ENCODE data around the gene CADM1. TPM values are rescaled to one million over a fixed set of nuclear protein-coding genes. Genes with fewer than 3 reads are reported as not detected.

CADM1 gene
- total RNA-seq, 1 experiment from 2014 or later = 534 TPM

DNA sequence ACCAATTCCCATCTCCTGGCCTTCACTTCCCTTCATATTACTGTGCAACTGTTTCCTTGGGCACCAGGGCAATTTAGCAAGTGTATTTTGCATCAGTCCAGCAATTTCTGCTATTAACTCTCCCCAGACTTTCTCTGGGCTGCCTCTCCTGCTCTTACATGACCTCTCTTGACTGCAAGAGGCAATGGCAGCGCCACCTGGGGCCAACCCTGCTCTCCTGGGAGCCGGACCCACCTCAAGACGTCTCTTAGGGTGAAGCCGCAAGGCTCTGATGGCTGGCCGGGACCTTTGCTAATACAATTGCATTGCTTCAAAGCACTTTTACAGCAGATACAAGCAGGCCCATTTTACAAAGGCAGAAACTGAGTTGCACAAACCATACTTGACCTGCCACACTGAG, 360.2 kb downstream of the CADM1 start:
- intact Hi-C loops (cut with micrococcal nuclease; ENCODE audit: unreplicated experiment) = no loop called here
- Histone ChIP-seq H3K36me3 (ENCODE audit: control insufficient read depth, insufficient read depth, low read length) (no peaks in the 10 kb centered on the region), H3K27me3 (replicated peaks; ENCODE audit: control insufficient read depth, insufficient read depth, low read length) (0 out of 2 replicates have a peak, but pooled peaks cover 1% of the 10 kb centered on the region), H3K4me3 (ENCODE audit: low read depth, low read length) (no peak overlapping the region), H3K4me1 (no peaks in the 10 kb centered on the region), H3K9me3 (0 out of 2 replicates have a peak, but pooled peaks cover 2% of the 10 kb centered on the region)
- Mint-ChIP-seq H3K27me3 (ENCODE audit: insufficient read depth, unreplicated experiment) (peaks cover 36% of the 10 kb centered on the region), H3K9me3 (ENCODE audit: unreplicated experiment) (no peaks in the 10 kb centered on the region), H3K36me3 (ENCODE audit: insufficient read depth, unreplicated experiment) (no peaks in the 10 kb centered on the region), H3K27ac (ENCODE audit: unreplicated experiment) (no peak overlapping the region), H3K4me1 (ENCODE audit: low read depth, unreplicated experiment) (peaks cover 4% of the 10 kb centered on the region), H3K4me3 (ENCODE audit: unreplicated experiment) (no peak overlapping the region)
- TF ChIP-seq, protein P1, sequence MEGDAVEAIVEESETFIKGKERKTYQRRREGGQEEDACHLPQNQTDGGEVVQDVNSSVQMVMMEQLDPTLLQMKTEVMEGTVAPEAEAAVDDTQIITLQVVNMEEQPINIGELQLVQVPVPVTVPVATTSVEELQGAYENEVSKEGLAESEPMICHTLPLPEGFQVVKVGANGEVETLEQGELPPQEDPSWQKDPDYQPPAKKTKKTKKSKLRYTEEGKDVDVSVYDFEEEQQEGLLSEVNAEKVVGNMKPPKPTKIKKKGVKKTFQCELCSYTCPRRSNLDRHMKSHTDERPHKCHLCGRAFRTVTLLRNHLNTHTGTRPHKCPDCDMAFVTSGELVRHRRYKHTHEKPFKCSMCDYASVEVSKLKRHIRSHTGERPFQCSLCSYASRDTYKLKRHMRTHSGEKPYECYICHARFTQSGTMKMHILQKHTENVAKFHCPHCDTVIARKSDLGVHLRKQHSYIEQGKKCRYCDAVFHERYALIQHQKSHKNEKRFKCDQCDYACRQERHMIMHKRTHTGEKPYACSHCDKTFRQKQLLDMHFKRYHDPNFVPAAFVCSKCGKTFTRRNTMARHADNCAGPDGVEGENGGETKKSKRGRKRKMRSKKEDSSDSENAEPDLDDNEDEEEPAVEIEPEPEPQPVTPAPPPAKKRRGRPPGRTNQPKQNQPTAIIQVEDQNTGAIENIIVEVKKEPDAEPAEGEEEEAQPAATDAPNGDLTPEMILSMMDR (IDR thresholded peaks at IDR 0.05; ENCODE audit: insufficient read depth in 1 of 2, low read depth in 1 of 2, low read length in 1 of 2, severe bottlenecking in 1 of 2, unreplicated experiment in 1 of 2) = no peak
- ChIA-PET CTCF (interaction anchor here (0.6 kb wide), 1 partner anchor 1276 kb away, joined by 4 read pairs; no protein-coding TSS in a partner anchor), POLR2A (no interaction called here)
- BruUV-seq (replicated peaks) = no TSS peak
- no peak for DNase-seq

DNA sequence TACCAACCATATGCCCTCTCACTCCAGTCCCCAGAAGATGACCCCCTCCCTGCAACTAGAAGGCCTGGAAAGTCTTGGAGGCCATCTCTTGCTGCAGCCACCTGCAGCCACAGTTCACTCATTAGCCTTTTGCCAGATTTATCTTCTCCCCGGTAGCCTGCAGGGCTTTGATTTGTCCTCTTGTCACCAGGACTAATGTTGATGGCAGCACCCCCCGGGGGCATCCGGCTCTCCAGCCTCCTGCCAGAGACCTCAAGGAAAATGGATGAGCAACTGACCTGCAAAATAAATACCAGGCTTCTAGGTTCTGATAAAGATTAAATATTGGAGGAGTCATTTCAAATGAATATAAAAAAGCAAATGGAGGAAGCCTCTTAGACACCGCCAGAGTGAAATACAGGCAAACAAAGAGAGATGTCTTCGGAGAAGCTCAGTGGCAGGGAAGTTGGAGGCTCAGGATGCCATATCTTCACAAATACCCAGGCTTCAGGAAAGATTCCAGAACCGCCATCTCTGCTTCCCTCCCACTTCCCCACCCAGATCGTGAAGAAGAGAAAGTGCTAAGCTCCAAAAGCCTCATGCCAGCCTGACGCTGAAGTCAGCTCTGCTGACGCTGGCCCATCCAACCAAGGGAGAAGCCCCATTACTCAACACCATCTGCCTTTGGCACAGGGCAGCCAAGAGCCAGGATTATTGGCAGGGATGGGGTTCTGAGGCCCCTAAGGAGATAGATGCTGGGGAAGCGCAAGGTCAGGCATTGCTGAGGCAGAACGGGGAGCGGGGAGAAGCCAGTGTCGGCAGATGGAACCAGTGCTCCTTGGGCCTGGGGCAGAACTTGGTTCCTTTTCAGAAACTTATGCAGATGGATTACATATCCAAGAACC, 362.7 kb downstream of the CADM1 start:
- no peaks in the 10 kb centered on the region for H3K9me3 ChIP-seq
- intact Hi-C loops (cut with micrococcal nuclease; ENCODE audit: unreplicated experiment) = no loop called here
- BruUV-seq (replicated peaks) = no TSS peak
- ChIA-PET CTCF (no interaction called here), POLR2A (no interaction called here)
- no peaks in the 10 kb centered on the region for H3K36me3 ChIP-seq (ENCODE audit: control insufficient read depth, insufficient read depth, low read length)
- TF ChIP-seq, protein P1 (IDR thresholded peaks at IDR 0.05; ENCODE audit: insufficient read depth in 1 of 2, low read depth in 1 of 2, low read length in 1 of 2, severe bottlenecking in 1 of 2, unreplicated experiment in 1 of 2) = no peak
- no peaks in the 10 kb centered on the region for H3K4me1 ChIP-seq
- no peaks in the 10 kb centered on the region for H3K36me3 Mint-ChIP-seq (ENCODE audit: insufficient read depth, unreplicated experiment)
- H3K27me3 ChIP-seq (replicated peaks; ENCODE audit: control insufficient read depth, insufficient read depth, low read length) = 0 out of 2 replicates have a peak, but pooled peaks cover 1% of the 10 kb centered on the region
- H3K4me1 Mint-ChIP-seq (ENCODE audit: low read depth, unreplicated experiment) = peaks cover 4% of the 10 kb centered on the region
- H3K27me3 Mint-ChIP-seq (ENCODE audit: insufficient read depth, unreplicated experiment) = peaks cover 35% of the 10 kb centered on the region
- DNase-seq = no peak
- no peak overlapping the region for H3K4me3 Mint-ChIP-seq (ENCODE audit: unreplicated experiment)
- no peak overlapping the region for H3K4me3 ChIP-seq (ENCODE audit: low read depth, low read length)
- no peak overlapping the region for H3K27ac Mint-ChIP-seq (ENCODE audit: unreplicated experiment)
- H3K9me3 Mint-ChIP-seq (ENCODE audit: unreplicated experiment) = no peaks in the 10 kb centered on the region

DNA sequence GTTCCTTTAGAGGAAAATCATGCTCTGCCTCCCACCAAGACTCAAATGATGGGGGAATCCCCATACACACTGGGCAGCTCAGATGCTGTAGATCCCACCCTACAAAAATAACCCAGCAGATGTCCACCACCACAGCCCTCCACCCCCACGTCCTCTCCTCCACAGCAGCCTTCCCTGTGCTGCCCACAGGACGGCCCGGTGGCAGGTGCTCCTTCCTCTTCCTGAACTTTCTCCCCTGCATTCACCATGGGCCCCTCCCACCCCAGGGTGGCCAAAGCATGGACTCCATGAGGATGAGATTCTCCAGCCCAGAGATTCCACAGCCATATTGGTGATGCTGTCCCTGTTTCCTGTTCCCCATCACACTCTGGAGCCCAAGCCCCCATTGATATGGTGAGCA, 368.3 kb downstream of the CADM1 start:
- no TSS peak for BruUV-seq (replicated peaks)

More for the DNA sequence above, 368.3 kb downstream of the CADM1 start:
- no peaks in the 10 kb centered on the region for H3K4me1 ChIP-seq
- no peak overlapping the region for H3K4me3 ChIP-seq (ENCODE audit: low read depth, low read length)
- no peaks in the 10 kb centered on the region for H3K36me3 ChIP-seq (ENCODE audit: control insufficient read depth, insufficient read depth, low read length)
- peaks cover 29% of the 10 kb centered on the region for H3K27me3 Mint-ChIP-seq (ENCODE audit: insufficient read depth, unreplicated experiment)
- CTCF ChIA-PET = interaction anchor here (0.6 kb wide), 1 partner anchor 71 kb away, joined by 3 read pairs; no protein-coding TSS in a partner anchor
- intact Hi-C loops (cut with micrococcal nuclease; ENCODE audit: unreplicated experiment) = loop anchor here (10.0 kb wide), 1 partner anchor 361 kb away; no protein-coding TSS in a partner anchor
- no peak overlapping the region for H3K27ac Mint-ChIP-seq (ENCODE audit: unreplicated experiment)
- DNase-seq = no peak
- no peaks in the 10 kb centered on the region for H3K36me3 Mint-ChIP-seq (ENCODE audit: insufficient read depth, unreplicated experiment)
- POLR2A ChIA-PET = no interaction called here
- no peaks in the 10 kb centered on the region for H3K27me3 ChIP-seq (replicated peaks; ENCODE audit: control insufficient read depth, insufficient read depth, low read length)
- TF ChIP-seq, protein P1 (IDR thresholded peaks at IDR 0.05; ENCODE audit: insufficient read depth in 1 of 2, low read depth in 1 of 2, low read length in 1 of 2, severe bottlenecking in 1 of 2, unreplicated experiment in 1 of 2) = no peak
- H3K9me3 ChIP-seq = no peaks in the 10 kb centered on the region
- H3K4me3 Mint-ChIP-seq (ENCODE audit: unreplicated experiment) = no peak overlapping the region
- peaks cover 4% of the 10 kb centered on the region for H3K4me1 Mint-ChIP-seq (ENCODE audit: low read depth, unreplicated experiment)
- H3K9me3 Mint-ChIP-seq (ENCODE audit: unreplicated experiment) = no peaks in the 10 kb centered on the region

Measured in Caco-2 (cell line).